ENCODE measurements around the gene VTI1A.
"Not testable (repeated sequence)": the region's sequence is repeated elsewhere in the genome, so short reads cannot be mapped to it uniquely, and the experiment has no call there.

VTI1A gene

DNA sequence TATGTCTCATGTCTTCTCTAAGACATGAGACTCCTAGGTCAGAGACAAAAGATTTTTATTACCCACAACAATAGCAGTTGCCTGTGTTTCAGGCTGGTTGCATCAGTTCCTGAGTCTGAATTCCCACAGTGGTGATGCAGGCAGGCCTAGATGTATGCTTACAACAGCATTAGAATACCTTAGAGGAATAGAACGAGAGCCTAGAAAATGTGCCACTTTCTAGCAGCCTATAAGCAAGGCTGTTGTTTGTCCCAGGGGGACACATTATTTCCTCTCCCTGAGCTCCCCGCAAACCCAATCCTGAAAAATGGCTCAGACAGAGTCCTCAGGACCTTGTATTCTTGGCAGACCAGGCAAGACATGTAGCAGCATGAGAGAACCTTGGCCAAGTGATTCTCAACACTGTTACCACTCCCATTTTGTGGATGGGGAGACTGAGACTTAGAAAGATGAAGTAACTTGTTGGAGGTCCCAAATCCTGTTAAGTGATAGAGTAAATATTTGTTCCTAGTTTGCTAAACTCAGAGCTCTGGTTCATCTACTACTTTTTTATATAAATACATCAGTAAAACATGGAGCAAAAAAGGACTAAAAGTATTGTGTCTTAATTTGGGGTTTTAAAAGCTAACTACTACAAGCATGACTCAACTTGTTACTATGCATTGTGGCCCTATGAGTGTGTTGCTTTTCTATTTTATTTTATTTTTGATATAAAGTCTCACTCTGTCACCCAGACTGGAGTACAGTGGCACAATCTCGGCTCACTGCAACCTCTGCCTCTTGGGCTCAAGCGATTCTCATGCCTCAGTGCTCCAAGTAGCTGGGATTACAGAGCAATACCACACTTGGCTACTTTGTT lies 14.2 kb downstream of the VTI1A start:
- Histone ChIP-seq H2AFZ (ENCODE audit: low read depth, low read length) (no peak overlapping the region), H3K4me1 (ENCODE audit: insufficient read depth, low read length) (no peaks in the 10 kb centered on the region), H3K27me3 (ENCODE audit: insufficient read depth, low read length) (no peaks in the 10 kb centered on the region), H3K4me3 (ENCODE audit: low read length) (no peak overlapping the region), H3K36me3 (ENCODE audit: insufficient read depth, low read length) (peaks cover 20% of the 10 kb centered on the region), H3K9me3 (ENCODE audit: low read length) (peaks cover 9% of the 10 kb centered on the region)

DNA sequence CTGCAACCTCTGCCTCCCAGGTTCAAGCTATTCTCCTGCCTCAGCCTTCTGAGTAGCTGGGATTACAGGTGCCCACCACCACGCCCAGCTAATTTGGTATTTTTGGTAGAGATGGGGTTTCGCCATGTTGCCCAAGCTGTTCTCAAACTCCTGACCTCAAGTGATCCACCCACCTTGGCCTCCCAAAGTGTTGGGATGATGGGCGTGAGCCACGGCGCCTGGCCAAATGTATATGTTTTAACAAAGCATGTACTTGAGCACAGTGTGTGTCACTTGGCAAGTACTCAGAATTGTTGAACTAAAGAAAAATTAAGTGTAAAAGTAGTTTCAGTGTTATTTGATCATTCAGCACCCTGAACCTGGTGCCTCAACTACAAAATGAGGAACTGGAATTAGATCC lies 17.1 kb downstream of the VTI1A start:
- H3K9me3 ChIP-seq (ENCODE audit: low read length); H3K4me1 ChIP-seq (ENCODE audit: insufficient read depth, low read length); H3K27me3 ChIP-seq (ENCODE audit: insufficient read depth, low read length); H2AFZ ChIP-seq (ENCODE audit: low read depth, low read length); H3K4me3 ChIP-seq (ENCODE audit: low read length): not testable (repeated sequence)
- peaks cover 20% of the 10 kb centered on the region for H3K36me3 ChIP-seq (ENCODE audit: insufficient read depth, low read length)

DNA sequence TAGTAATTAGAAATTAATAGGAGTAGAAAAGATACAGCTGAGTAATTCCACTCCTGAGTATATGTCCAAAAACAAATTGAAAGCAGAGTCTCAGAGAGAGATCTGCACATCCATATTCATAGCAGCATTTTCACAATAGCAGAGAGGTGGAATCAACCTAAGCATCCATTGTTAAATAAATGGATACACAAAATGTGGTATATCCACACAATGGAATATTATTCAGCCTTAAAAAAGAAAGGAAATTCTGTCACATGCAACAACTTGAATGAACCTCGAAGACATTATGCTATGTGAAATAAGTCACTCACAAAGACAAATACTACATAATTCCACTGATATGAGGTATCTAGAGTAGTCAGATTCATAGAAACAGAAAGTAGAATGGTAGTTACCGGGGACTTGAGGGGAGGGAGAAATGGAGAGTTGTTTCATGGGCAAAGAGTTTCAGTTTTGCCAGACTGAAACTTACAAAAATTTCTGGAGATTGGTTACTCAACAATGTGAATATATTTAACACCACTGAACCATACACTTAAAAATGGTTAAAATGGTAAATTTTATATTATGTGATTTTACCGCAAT lies 18.4 kb downstream of the VTI1A start:
- H3K36me3 ChIP-seq (ENCODE audit: insufficient read depth, low read length): peaks cover 22% of the 10 kb centered on the region
- H3K4me1 ChIP-seq (ENCODE audit: insufficient read depth, low read length): peaks cover 9% of the 10 kb centered on the region
- H2AFZ ChIP-seq (ENCODE audit: low read depth, low read length): no peak overlapping the region
- H3K4me3 ChIP-seq (ENCODE audit: low read length): no peak overlapping the region
- H3K9me3 ChIP-seq (ENCODE audit: low read length): peaks cover 9% of the 10 kb centered on the region
- H3K27me3 ChIP-seq (ENCODE audit: insufficient read depth, low read length): no peaks in the 10 kb centered on the region

DNA sequence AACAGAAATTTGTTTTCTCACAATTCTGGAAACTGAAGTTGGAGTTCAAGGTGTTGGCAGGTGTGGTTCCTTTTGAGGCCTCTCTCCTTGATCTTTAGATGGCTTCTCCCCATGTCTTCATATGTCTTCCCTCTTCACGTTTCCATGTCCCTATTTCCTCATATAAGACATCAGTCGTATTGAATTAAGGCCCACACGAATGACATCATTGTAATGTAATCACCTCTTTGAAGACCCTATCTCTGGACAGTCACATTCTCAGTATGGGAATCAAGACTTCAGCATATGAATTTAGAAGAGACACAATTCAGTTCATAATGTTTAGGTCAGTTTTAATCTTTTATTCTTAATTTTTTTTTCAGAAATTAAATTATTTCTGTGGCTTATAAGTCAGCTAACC lies 19.8 kb downstream of the VTI1A start:
- Histone ChIP-seq H3K36me3 (ENCODE audit: insufficient read depth, low read length) (peaks cover 18% of the 10 kb centered on the region), H3K4me1 (ENCODE audit: insufficient read depth, low read length) (peaks cover 9% of the 10 kb centered on the region), H3K9me3 (ENCODE audit: low read length) (peaks cover 9% of the 10 kb centered on the region), H3K4me3 (ENCODE audit: low read length) (no peak overlapping the region), H3K27me3 (ENCODE audit: insufficient read depth, low read length) (no peaks in the 10 kb centered on the region), H2AFZ (ENCODE audit: low read depth, low read length) (no peak overlapping the region)

DNA sequence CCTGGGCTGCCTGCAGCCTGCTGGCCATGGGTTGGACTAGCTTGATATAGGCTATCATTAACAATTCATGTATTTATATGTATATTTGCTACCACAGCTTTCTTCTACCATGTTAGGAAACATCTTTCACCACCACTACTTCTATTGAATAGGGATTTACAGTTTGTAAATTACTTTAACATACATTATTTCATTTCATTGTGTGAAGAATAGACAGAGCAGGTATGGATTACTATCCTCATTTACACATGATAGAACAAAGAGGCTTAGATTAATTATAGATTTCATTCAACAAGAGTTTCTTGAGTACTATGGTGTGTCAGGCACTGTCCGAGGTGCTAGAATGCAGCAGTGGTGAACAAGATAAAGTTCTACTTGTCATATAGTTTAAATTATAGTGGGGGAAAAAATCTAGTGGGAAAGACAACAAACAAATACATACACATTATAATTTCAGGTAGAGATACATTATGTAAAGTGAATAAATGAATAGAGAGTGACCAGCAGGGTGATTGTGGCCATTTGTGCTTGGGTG lies 20.6 kb downstream of the VTI1A start:
- peaks cover 18% of the 10 kb centered on the region for H3K36me3 ChIP-seq (ENCODE audit: insufficient read depth, low read length)
- no peaks in the 10 kb centered on the region for H3K27me3 ChIP-seq (ENCODE audit: insufficient read depth, low read length)
- H3K4me1 ChIP-seq (ENCODE audit: insufficient read depth, low read length): peaks cover 14% of the 10 kb centered on the region
- H2AFZ ChIP-seq (ENCODE audit: low read depth, low read length): no peak overlapping the region
- peaks cover 9% of the 10 kb centered on the region for H3K9me3 ChIP-seq (ENCODE audit: low read length)
- H3K4me3 ChIP-seq (ENCODE audit: low read length): no peak overlapping the region

DNA sequence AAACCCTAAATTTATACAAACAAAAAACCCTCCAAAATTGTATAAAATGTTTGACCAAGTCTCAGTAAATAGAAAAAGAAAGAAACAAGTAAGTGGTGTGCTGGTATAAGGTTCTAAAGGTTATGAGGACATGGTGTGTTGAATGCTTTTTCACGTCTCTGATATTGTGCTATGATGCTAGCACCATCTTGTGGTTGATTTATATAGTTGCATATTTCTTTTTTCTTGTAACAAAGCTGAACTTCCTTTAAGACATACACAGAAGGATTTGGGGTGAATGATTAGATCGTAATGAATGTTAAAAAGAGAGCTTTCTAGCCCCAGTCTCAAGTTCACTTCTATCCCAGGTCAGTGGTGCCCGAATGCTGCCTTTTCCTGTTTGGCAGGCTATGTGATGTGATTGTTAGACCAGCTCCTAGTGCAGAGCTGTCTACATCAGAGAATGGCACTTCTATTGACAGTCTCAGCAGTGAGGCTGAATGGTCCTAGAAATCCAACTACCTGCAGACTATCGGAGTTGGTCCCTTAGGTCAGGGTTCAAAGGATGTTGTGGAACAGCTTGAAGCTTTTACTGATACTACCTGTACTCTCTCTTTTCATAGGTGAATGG lies 25.0 kb downstream of the VTI1A start:
- Histone ChIP-seq H3K36me3 (ENCODE audit: insufficient read depth, low read length) (peaks cover 2% of the 10 kb centered on the region), H2AFZ (ENCODE audit: low read depth, low read length) (no peak overlapping the region), H3K4me3 (ENCODE audit: low read length) (no peak overlapping the region), H3K4me1 (ENCODE audit: insufficient read depth, low read length) (peaks cover 24% of the 10 kb centered on the region), H3K9me3 (ENCODE audit: low read length) (no peaks in the 10 kb centered on the region), H3K27me3 (ENCODE audit: insufficient read depth, low read length) (no peaks in the 10 kb centered on the region)

DNA sequence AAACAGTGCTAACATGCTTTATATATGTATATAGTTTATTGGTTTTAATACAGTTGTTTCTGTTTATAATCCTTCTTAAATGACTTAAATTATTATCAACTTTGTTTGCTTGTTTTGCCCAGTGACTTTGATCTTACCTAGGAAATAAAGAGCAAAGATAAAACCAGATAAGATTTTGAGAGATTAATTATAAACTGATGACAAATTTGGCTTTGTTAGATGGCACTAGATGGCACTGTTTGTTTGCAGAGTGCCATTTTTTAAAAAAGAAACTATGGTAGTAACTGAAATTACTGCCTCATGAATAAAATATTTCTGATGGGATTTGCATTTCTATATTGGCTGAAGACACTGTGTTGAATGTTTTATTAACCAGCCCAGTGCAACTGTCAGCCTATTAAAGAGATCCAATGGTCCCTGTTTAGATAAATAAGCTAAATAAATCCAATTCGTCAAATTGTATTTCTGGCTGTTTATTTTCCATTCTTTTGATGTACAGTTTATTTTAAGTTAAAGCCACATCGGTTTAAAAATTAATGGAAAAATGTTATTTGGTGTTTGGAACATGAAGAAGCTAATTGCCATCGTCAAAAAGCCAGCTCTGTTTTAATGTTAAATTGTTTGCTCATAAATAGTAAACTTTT lies 28.7 kb downstream of the VTI1A start:
- H3K4me3 ChIP-seq (ENCODE audit: low read length): no peak overlapping the region
- H2AFZ ChIP-seq (ENCODE audit: low read depth, low read length): no peak overlapping the region
- H3K4me1 ChIP-seq (ENCODE audit: insufficient read depth, low read length): peaks cover 15% of the 10 kb centered on the region
- no peaks in the 10 kb centered on the region for H3K36me3 ChIP-seq (ENCODE audit: insufficient read depth, low read length)
- no peaks in the 10 kb centered on the region for H3K27me3 ChIP-seq (ENCODE audit: insufficient read depth, low read length)
- H3K9me3 ChIP-seq (ENCODE audit: low read length): no peaks in the 10 kb centered on the region

DNA sequence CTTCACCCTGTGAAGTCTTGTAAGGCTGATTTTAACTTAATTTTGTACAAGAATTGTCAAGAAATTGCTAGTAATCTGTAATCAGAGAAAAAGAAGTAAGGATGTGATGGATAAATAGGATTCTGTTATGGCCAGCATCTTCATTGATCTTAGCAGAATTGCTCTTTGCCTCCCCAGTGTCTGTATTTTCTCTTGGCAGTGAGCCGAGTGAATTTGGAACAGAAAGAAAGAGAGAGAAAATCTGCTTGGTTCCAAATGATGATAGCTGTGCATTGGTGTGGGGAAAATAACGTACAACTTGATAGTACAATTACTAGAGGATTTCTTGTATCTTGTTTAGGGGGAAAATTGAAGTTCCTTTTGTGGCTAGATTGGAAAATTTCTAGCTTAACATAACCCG lies 34.6 kb downstream of the VTI1A start:
- Histone ChIP-seq H3K4me1 (ENCODE audit: insufficient read depth, low read length) (peaks cover 6% of the 10 kb centered on the region), H2AFZ (ENCODE audit: low read depth, low read length) (no peak overlapping the region), H3K9me3 (ENCODE audit: low read length) (no peaks in the 10 kb centered on the region), H3K4me3 (ENCODE audit: low read length) (no peak overlapping the region), H3K36me3 (ENCODE audit: insufficient read depth, low read length) (no peaks in the 10 kb centered on the region), H3K27me3 (ENCODE audit: insufficient read depth, low read length) (no peaks in the 10 kb centered on the region)

DNA sequence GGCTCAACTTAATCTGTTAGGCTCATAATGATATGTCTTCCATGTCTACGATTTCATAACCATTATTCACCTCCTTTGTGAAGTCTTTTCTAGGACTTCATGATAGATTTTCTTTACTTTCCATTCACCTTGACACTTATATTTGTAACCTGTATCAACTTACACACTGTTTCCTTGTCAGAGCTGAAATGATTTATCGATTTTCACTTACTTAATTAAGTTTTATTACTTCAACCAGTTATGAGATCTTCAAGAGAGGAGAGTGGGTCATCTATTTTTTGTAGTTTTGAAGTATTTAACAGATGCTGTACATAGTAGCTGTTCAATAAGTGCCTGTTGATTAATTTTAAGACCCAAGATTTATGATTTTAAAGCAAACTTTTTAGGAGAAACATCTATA lies 37.4 kb downstream of the VTI1A start:
- Histone ChIP-seq H3K27me3 (ENCODE audit: insufficient read depth, low read length) (no peaks in the 10 kb centered on the region), H3K4me1 (ENCODE audit: insufficient read depth, low read length) (peaks cover 5% of the 10 kb centered on the region), H3K36me3 (ENCODE audit: insufficient read depth, low read length) (no peaks in the 10 kb centered on the region), H3K4me3 (ENCODE audit: low read length) (no peak overlapping the region), H3K9me3 (ENCODE audit: low read length) (no peaks in the 10 kb centered on the region), H2AFZ (ENCODE audit: low read depth, low read length) (no peak overlapping the region)

DNA sequence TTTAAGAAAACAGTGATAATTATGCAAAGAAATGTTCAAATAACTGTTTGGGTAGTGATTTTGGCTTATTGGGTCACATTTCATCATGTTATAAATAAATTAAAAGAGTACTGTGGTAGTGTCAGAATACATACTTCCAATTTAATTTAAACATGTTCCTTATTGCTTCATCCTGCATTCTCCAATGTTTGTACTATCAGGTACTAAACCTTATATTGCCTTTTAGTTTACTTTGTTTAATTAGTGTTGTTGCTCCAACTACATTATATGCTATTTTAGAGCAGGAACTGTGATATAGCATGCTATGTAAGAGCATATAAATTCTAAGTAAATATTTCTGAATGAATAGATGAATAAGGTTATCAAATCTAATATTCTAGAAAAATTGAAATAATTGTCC lies 40.9 kb downstream of the VTI1A start:
- H3K4me1 ChIP-seq (ENCODE audit: insufficient read depth, low read length): peaks cover 1% of the 10 kb centered on the region
- no peaks in the 10 kb centered on the region for H3K27me3 ChIP-seq (ENCODE audit: insufficient read depth, low read length)
- no peaks in the 10 kb centered on the region for H3K36me3 ChIP-seq (ENCODE audit: insufficient read depth, low read length)

DNA sequence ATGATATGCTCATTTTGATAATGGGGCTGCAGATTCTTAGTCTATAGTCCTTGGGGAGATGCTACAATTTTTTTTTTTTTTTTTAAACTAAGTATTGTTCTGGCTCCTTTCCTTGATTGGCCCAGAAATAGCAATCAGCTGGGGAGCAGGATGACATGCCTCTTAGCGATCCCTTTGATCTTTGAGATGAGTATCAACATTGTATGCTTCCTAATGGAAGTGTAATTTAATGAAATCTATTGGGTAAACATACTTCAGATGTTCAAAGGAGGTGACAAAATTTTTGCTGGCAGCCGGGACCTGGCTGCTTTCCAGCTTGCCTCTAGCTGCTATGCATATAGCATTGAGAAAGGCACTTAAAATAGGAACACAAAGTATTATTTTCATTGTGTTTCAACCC lies 43.5 kb downstream of the VTI1A start:
- Histone ChIP-seq H3K9me3 (ENCODE audit: low read length) (no peaks in the 10 kb centered on the region), H3K4me1 (ENCODE audit: insufficient read depth, low read length) (no peaks in the 10 kb centered on the region), H3K36me3 (ENCODE audit: insufficient read depth, low read length) (no peaks in the 10 kb centered on the region), H2AFZ (ENCODE audit: low read depth, low read length) (no peak overlapping the region), H3K4me3 (ENCODE audit: low read length) (no peak overlapping the region), H3K27me3 (ENCODE audit: insufficient read depth, low read length) (no peaks in the 10 kb centered on the region)

More for the DNA sequence above, 40.9 kb downstream of the VTI1A start:
- no peak overlapping the region for H2AFZ ChIP-seq (ENCODE audit: low read depth, low read length)
- H3K4me3 ChIP-seq (ENCODE audit: low read length): no peak overlapping the region
- no peaks in the 10 kb centered on the region for H3K9me3 ChIP-seq (ENCODE audit: low read length)

DNA sequence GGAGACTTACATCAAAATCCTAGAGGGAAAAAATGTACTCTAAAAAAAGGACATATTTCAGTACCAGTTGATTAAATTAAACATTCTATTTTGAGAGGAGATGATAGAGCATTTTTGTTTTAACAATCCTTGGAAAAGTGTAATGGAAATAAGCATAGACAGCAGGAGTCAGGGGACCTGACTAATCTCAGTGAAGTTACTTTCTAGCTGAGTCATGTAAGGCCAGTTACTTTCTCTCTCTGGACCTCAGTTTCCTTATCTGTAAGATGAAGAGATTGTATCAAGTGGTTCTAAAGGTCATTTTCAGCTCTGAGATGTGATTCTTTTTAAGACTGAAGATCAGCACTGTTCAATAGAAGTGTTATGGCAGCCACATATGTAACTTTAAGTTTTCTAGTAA lies 44.1 kb downstream of the VTI1A start:
- Histone ChIP-seq H3K4me3 (ENCODE audit: low read length) (no peak overlapping the region), H3K27me3 (ENCODE audit: insufficient read depth, low read length) (no peaks in the 10 kb centered on the region), H3K36me3 (ENCODE audit: insufficient read depth, low read length) (no peaks in the 10 kb centered on the region), H2AFZ (ENCODE audit: low read depth, low read length) (no peak overlapping the region), H3K4me1 (ENCODE audit: insufficient read depth, low read length) (no peaks in the 10 kb centered on the region), H3K9me3 (ENCODE audit: low read length) (no peaks in the 10 kb centered on the region)

DNA sequence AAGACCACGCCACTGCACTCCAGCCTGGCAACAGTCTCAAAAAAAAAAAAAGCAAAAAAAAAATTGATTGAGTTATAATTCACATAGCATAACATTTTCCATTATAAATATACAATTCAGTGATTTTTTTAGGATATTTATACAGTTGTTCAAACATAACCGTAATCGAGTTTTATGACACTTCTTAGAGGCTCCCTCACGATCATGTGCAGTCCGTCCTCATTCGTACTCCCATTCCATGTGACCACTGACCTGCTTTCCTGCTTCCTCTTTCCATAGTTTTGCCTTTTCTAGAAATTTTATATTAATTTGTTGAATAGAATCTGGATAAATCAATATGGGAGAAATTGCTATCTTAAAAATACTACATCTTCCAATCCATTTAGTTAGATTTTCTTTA lies 45.7 kb downstream of the VTI1A start:
- H3K4me1 ChIP-seq (ENCODE audit: insufficient read depth, low read length): no peaks in the 10 kb centered on the region
- H3K27me3 ChIP-seq (ENCODE audit: insufficient read depth, low read length): no peaks in the 10 kb centered on the region
- no peak overlapping the region for H3K4me3 ChIP-seq (ENCODE audit: low read length)
- no peaks in the 10 kb centered on the region for H3K9me3 ChIP-seq (ENCODE audit: low read length)
- H3K36me3 ChIP-seq (ENCODE audit: insufficient read depth, low read length): no peaks in the 10 kb centered on the region
- H2AFZ ChIP-seq (ENCODE audit: low read depth, low read length): no peak overlapping the region

Measured in neuron (in vitro differentiated cells).